Activated gamma-delta T cell treated with anti-CD3 and anti-CD28 coated beads, Interleukin-2, amount 50 U/mL, for 16 hours (primary cell): ENCODE results near the gene CYB561D2.

Experiments used
- DNase-seq: peaks from one replicate; pipeline ENCODE4 v3.0.0-alpha.2; 2020; ENCODE audit warnings: low read depth

The CYB561D2 gene

DNA sequence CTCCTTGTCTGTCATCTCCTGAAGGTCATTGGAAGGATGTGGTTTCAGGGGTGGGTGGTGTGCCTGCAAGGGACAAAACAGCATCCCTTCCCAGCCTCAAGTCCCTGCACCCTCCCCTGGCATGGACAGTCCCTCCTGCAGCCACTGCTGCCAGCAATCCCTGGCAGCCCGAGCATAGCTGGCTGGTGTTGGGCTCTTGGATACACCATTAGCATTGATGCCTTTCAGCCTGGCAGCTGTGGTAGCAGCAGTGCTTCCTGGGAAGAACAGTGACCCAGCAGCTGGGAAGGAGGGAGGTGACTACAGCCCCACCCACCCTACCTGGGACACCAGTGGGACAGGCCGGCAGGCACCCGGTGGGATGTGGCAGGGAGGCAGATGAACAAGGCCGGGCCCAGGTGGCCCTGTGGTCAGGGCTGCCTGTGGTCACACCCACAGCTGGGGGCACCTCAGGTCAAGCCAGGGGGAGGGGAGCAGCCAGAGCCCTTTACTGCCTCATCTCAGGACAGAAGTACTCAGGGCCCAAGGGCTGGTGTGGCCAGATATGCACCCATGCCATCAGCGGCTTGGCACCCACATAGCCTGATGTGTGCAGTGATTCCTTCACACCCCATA lies 41.5 kb downstream of the CYB561D2 start:
- DNase-seq: no peak

DNA sequence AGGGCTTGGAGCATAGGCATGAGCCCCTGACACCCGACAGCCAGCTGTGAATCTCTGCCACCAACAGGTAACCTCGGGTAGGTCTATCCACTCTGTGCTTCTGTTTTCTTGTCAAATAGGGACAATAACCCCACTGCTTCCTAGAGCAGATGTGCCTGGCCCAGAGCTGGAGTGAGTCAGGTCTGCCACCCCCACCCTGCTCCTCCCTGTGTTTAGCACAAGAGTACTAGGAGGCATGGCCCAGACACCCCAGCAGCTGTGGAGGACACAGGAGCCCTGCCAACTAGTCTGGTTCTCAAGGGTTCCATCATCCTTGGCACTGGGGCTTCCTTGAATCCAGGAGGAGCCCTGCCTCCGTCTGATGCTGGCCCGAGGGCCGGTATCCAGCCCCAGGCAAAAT lies 42.4 kb downstream of the CYB561D2 start:
- DNase-seq: no peak

DNA sequence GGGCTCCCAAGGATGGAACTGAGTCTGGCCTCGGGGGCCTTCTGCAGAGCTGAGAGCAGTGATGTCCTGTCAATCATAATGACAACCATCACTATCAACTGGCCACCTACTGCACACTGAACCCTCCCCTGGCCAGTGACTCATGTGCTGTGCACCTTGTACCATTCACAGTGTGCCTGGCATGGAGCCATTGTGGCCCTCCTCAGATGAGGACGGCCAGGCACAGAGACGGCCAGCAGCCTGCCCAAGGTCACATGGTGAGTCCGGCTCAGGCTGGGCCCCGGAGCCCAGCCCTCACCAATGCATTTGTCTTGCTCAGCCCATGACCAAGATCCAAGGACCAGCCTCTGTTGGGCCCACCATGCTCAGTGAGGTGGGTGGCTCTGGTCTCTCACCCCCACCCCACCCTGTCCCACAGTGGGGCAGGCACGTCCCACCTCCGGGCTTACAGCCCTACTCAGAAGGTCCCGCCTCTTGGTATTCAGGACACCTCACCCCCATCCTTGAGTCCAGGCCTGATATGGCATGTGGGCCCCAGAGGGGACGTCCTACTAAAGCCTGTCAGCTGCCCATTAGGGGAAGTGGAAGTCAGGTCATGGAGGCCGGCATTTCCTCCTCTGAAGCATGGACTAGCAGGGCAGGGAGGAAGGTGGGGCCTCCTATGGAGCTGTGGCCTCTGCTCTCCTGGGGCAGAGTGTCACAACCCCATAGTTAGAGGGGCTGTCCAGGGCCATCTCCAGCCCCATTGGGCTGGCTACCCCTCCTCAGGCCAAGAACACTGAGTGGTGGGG lies 44.6 kb downstream of the CYB561D2 start:
- DNase-seq: no peak

DNA sequence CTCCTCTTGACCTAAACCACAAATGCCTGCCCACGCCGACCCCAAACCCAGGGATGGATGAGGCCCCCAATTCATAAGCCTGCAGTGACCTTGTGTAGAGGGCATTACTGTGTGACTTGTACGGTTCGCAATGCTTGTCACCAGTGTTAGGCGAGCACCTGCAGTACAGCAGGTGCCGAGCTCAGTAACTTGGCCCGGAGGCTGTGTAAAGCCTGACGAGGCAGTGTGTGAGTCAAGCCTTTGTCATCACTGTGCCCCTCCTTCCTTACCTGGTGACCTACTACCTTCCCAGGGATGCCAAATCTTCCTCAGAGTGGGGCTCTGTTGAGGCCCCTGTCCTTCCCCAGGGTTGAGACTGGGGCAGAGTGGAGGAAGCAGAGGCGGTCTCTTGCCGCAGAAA lies 45.8 kb downstream of the CYB561D2 start:
- no peak for DNase-seq

DNA sequence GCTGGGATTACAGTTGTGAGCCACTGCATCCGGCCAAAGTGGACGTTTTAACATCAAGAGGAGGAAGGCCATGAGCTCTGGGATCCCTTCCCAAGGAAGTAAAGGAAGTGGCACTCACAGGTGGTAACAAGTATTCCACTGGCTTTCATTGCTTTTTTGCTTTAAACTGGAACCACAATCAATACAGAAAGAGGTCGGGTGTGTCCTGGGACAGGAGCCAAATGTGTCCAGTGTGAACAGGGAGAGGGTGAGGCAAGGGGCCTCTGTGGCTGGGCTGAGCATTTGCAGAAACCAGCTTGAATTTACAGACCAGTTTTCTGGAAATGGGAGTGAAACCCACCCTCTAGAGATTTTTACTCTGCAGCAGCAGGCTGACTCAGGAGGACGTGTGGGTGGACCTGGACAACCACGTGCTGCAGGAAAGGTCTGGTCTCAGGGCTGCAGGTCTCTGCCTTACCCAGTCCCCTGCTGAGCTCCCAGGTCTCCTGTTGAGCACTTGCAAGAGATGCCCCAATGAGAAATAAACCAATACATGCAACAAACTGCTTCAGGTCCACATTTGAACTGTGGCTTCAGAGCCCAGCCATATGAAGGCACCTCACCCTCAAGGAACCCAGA lies 51.4 kb downstream of the CYB561D2 start:
- DNase-seq: no peak
